NK-92 treated with Interleukin-12 subunit alpha and Interleukin-12 subunit beta, amount 100 ng/mL, for 24 hours (cell line): ENCODE results near the gene UTP4.
"Not testable (repeated sequence)": the region's sequence is repeated elsewhere in the genome, so short reads cannot be mapped to it uniquely, and the experiment has no call there.

ENCODE experiments used
- DNase-seq: peaks from one replicate; lab custom pipeline; 2025; lab: John Stamatoyannopoulos, UW

Gene UTP4

GRCh38 chr16:69110406-69110805, 22.0 kb upstream of the UTP4 start:
- DNase-seq: no peak

- DNase-seq: no peak
Observed at GRCh38 chr16:69111216-69111875, 21.1 kb upstream of the UTP4 start.

- no peak for DNase-seq
Observed at GRCh38 chr16:69111876-69112230, 20.6 kb upstream of the UTP4 start.

- peak; percentile 6 for DNase-seq
Observed at GRCh38 chr16:69112285-69113129, 19.9 kb upstream of the UTP4 start.

- DNase-seq: no peak
Observed at GRCh38 chr16:69113216-69113615, 19.2 kb upstream of the UTP4 start.

GRCh38 chr16:69114346-69114975, 18.0 kb upstream of the UTP4 start:
- no peak for DNase-seq

GRCh38 chr16:69114976-69115355, 17.5 kb upstream of the UTP4 start:
- no peak for DNase-seq

GRCh38 chr16:69115361-69115760, 17.1 kb upstream of the UTP4 start:
- DNase-seq: no peak

GRCh38 chr16:69115837-69116236, 16.6 kb upstream of the UTP4 start:
- no peak for DNase-seq

- no peak for DNase-seq
Observed at GRCh38 chr16:69116256-69116875, 16.1 kb upstream of the UTP4 start.

- DNase-seq: no peak
Observed at GRCh38 chr16:69116906-69117305, 15.5 kb upstream of the UTP4 start.

- DNase-seq: no peak
Observed at GRCh38 chr16:69118468-69118867, 14.0 kb upstream of the UTP4 start.

GRCh38 chr16:69118994-69119393, 13.5 kb upstream of the UTP4 start:
- DNase-seq: no peak

- no peak for DNase-seq
Observed at GRCh38 chr16:69119536-69119935, 12.9 kb upstream of the UTP4 start.

- no peak for DNase-seq
Observed at GRCh38 chr16:69120096-69120664, 12.3 kb upstream of the UTP4 start.

- no peak for DNase-seq
Observed at GRCh38 chr16:69123910-69124309, 8.5 kb upstream of the UTP4 start.

- DNase-seq: not testable (repeated sequence)
Observed at GRCh38 chr16:69124406-69124805, 8.0 kb upstream of the UTP4 start.

GRCh38 chr16:69124961-69125360, 7.5 kb upstream of the UTP4 start:
- DNase-seq: not testable (repeated sequence)

- no peak for DNase-seq
Observed at GRCh38 chr16:69126221-69126620, 6.2 kb upstream of the UTP4 start.

GRCh38 chr16:69126801-69127200, 5.6 kb upstream of the UTP4 start:
- DNase-seq: not testable (repeated sequence)

- DNase-seq: no peak
Observed at GRCh38 chr16:69127966-69128510, 4.4 kb upstream of the UTP4 start.

GRCh38 chr16:69130461-69130860, 2.0 kb upstream of the UTP4 start:
- DNase-seq: no peak
